Measurements from ENCODE around the gene IRF3. TPM values are rescaled to one million over a fixed set of nuclear protein-coding genes. Genes with fewer than 3 reads are reported as not detected.
A peak's percentile ranks its signal among the peaks of the same experiment; 100 is the strongest.

Gene IRF3
- total and polyA plus RNA-seq, 10 donors, result 87.9 to 294 (median 128) TPM

- Histone ChIP-seq H3K9me3 (no peaks in the 10 kb centered on the region), H3K36me3 (peaks cover 0 to 67% (median 43%) of the 10 kb centered on the region in 6 donors), H3K27ac (peak overlapping the region in 1 of 8 donors; percentile 4), H3K4me1 (peaks cover 11 to 66% (median 43%) of the 10 kb centered on the region in 6 donors), H3K27me3 (replicated peaks in 1 of 7) (no peaks in the 10 kb centered on the region), H3K4me3 (no peak overlapping the region)
- intact Hi-C loops (cut with DNase I; ENCODE audit: low total_unique reads), result no loop called here
- DNase-seq, result no peak
- 90 to 96% (median 93%) methylated on average over 10 to 13 of the region's 13 CpGs for WGBS, 5 donors
- no peak for TF ChIP-seq POLR2A (IDR thresholded peaks at IDR 0.05)
- TF ChIP-seq POLR2AphosphoS5 (IDR thresholded peaks at IDR 0.05), result no peak
- TF ChIP-seq CTCF (IDR thresholded peaks at IDR 0.05 in 8 of 11, conservative IDR thresholded peaks at IDR 0.05 in 3 of 11), result no peak
Measured at GRCh38 chr19:49645995-49646394, 19.7 kb downstream of the IRF3 start.

- no peak for DNase-seq
- H3K4me1 ChIP-seq, result peaks cover 11 to 68% (median 46%) of the 10 kb centered on the region in 6 donors
- WGBS, 5 donors, result 90 to 97% (median 92%) methylated on average over 7 to 11 of the region's 11 CpGs
- peaks cover 0 to 62% (median 41%) of the 10 kb centered on the region in 6 donors for H3K36me3 ChIP-seq
- H3K4me3 ChIP-seq, result no peak overlapping the region
- H3K27ac ChIP-seq, result peak overlapping the region in 1 of 8 donors; percentile 4
- intact Hi-C loops (cut with DNase I; ENCODE audit: low total_unique reads), result no loop called here
- H3K9me3 ChIP-seq, result no peaks in the 10 kb centered on the region
- no peaks in the 10 kb centered on the region for H3K27me3 ChIP-seq (replicated peaks in 1 of 7)
- TF ChIP-seq CTCF (IDR thresholded peaks at IDR 0.05 in 8 of 11, conservative IDR thresholded peaks at IDR 0.05 in 3 of 11) (no peak), POLR2AphosphoS5 (IDR thresholded peaks at IDR 0.05) (peak in 1 of 3 donors; percentile 9)
Measured at GRCh38 chr19:49645592-49645991, 20.1 kb downstream of the IRF3 start.

GRCh38 chr19:49643466-49643865, 22.2 kb downstream of the IRF3 start:
- H3K4me1 ChIP-seq, result peaks cover 15 to 74% (median 54%) of the 10 kb centered on the region in 6 donors
- WGBS, 5 donors, result 63 to 82% (median 71%) methylated on average over 2 of the region's 2 CpGs
- no peak for DNase-seq
- peak overlapping the region in 1 of 8 donors; percentile 95 for H3K27ac ChIP-seq
- TF ChIP-seq POLR2AphosphoS5 (IDR thresholded peaks at IDR 0.05) (no peak), CTCF (IDR thresholded peaks at IDR 0.05 in 8 of 11, conservative IDR thresholded peaks at IDR 0.05 in 3 of 11) (no peak), POLR2A (IDR thresholded peaks at IDR 0.05) (no peak)
- no peaks in the 10 kb centered on the region for H3K9me3 ChIP-seq
- H3K4me3 ChIP-seq, result peak overlapping the region in 2 of 8 donors; percentile 90 to 98
- intact Hi-C loops (cut with DNase I; ENCODE audit: low total_unique reads), result no loop called here
- peaks cover 0 to 41% (median 27%) of the 10 kb centered on the region in 6 donors for H3K36me3 ChIP-seq
- H3K27me3 ChIP-seq (replicated peaks in 1 of 7), result no peaks in the 10 kb centered on the region

- Histone ChIP-seq H3K9me3 (no peaks in the 10 kb centered on the region), H3K27me3 (replicated peaks in 1 of 7) (no peaks in the 10 kb centered on the region), H3K36me3 (peaks cover 0 to 32% (median 22%) of the 10 kb centered on the region in 6 donors), H3K27ac (peak overlapping the region; percentile 89 to 98 (median 95)), H3K4me1 (peaks cover 15 to 81% (median 63%) of the 10 kb centered on the region in 6 donors), H3K4me3 (peak overlapping the region; percentile 62 to 98 (median 86))
- TF ChIP-seq POLR2AphosphoS5 (IDR thresholded peaks at IDR 0.05), result no peak
- no peak for TF ChIP-seq POLR2A (IDR thresholded peaks at IDR 0.05)
- no peak for TF ChIP-seq CTCF (IDR thresholded peaks at IDR 0.05 in 8 of 11, conservative IDR thresholded peaks at IDR 0.05 in 3 of 11)
- intact Hi-C loops (cut with DNase I; ENCODE audit: low total_unique reads), result no loop called here
- no peak for DNase-seq
- WGBS, 5 donors, result 11 to 19% (median 12%) methylated on average over 4 to 5 of the region's 5 CpGs
Measured at GRCh38 chr19:49642492-49643035, 23.1 kb downstream of the IRF3 start.
